ENCODE data around the gene SH2D7. TPM values are rescaled to one million over a fixed set of nuclear protein-coding genes. Genes with fewer than 3 reads are reported as not detected.

Gene SH2D7
- polyA plus RNA-seq, 1 of the 3 experiments (the other 2 are of a cell fraction): not detected

- Histone ChIP-seq H3K4me1 (ENCODE audit: control insufficient read depth in 1 of 2, insufficient read depth in 2 of 2, low read depth in 1 of 2, low read length in 1 of 2) (peaks cover 20 to 24% of the 10 kb centered on the region in 2 experiments), H3K4me2 (peak overlapping the region; percentile 83), H3K79me2 (ENCODE audit: insufficient read depth) (peaks cover 63% of the 10 kb centered on the region), H4K20me1 (ENCODE audit: insufficient read depth) (no peaks in the 10 kb centered on the region; the same call in 1 of the 2 replicates), H3K9me2 (no peaks in the 10 kb centered on the region), H3K27ac (ENCODE audit: low read depth in 2 of 2, low read length in 1 of 2) (peak overlapping the region; percentile 78 to 99), H3K9me3 (no peaks in the 10 kb centered on the region), H3K27me3 (ENCODE audit: insufficient read depth) (no peaks in the 10 kb centered on the region), H3K36me3 (replicated peaks in 1 of 2; ENCODE audit: control insufficient read depth in 1 of 2, insufficient read depth in 2 of 2, low read length in 1 of 2) (peaks cover 0 to 7% of the 10 kb centered on the region in 2 experiments), H3F3A (replicated peaks; ENCODE audit: insufficient read depth) (peaks cover 32% of the 10 kb centered on the region), H2AFZ (ENCODE audit: low read depth) (no peak overlapping the region), H3K4me3 (ENCODE audit: low read depth in 2 of 2, low read length in 1 of 2) (peak overlapping the region; percentile 75 to 89), H3K9ac (peak overlapping the region; percentile 75)
- ChIA-PET POLR2A (interaction anchor here (0.8 to 1.6 kb wide), 2 partner anchors 8 to 108 kb away, joined by 3 to 4 read pairs; no protein-coding TSS in a partner anchor), CTCF (interaction anchor here (0.8 to 2.0 kb wide), 9 partner anchors 8 to 116 kb away, joined by 3 to 8 read pairs (median 3); no protein-coding TSS in a partner anchor)
- peak; percentile 67; the same call in 1 of the 2 replicates for TF ChIP-seq JUND (IDR thresholded peaks at IDR 0.05)
- TF ChIP-seq RFX5 (IDR thresholded peaks at IDR 0.05; ENCODE audit: low read length): no peak
- no peak for TF ChIP-seq SMC3 (IDR thresholded peaks at IDR 0.05; ENCODE audit: low read depth, low read length)
- peak; percentile 61; the same call in 1 of the 2 replicates for TF ChIP-seq FOSL2 (IDR thresholded peaks at IDR 0.05; ENCODE audit: borderline replicate concordance, low read depth)
- TF ChIP-seq ELF1 (IDR thresholded peaks at IDR 0.05): no peak
- TF ChIP-seq GABPA (IDR thresholded peaks at IDR 0.05; ENCODE audit: low read depth): no peak
- 0 out of 2 replicates have a peak, but pooled peaks have one; percentile 6 for TF ChIP-seq CTCF (IDR thresholded peaks at IDR 0.05)
- 0 out of 2 replicates have a peak, but pooled peaks have one; percentile 34 for TF ChIP-seq TEAD4 (IDR thresholded peaks at IDR 0.05; ENCODE audit: borderline replicate concordance, insufficient read depth)
- TF ChIP-seq USF1 (IDR thresholded peaks at IDR 0.05; ENCODE audit: borderline replicate concordance, low read depth): no peak
- no peak for TF ChIP-seq NRF1 (IDR thresholded peaks at IDR 0.05; ENCODE audit: low read depth, low read length)
- no peak for TF ChIP-seq GATA2 (CRISPR knock-in tag; IDR thresholded peaks at IDR 0.05)
- peak; percentile 29; the same call in 1 of the 2 replicates for TF ChIP-seq MAX (IDR thresholded peaks at IDR 0.05; ENCODE audit: low read depth)
- no peak for TF ChIP-seq MEF2A (IDR thresholded peaks at IDR 0.05; ENCODE audit: borderline replicate concordance, low read depth)
- TF ChIP-seq TAF1 (IDR thresholded peaks at IDR 0.05; ENCODE audit: borderline replicate concordance, low read depth, low read length): peak; percentile 63; the same call in 1 of the 2 replicates
- no peak for DNase-seq
- WGBS (ENCODE audit: low lambda C conversion rate): 13% methylated on average over 7 of the region's 7 CpGs
Observed at GRCh38 chr15:78075490-78076230, 16.7 kb upstream of the SH2D7 start.

Data from SK-N-SH (cell line).